HG03175 (cell line): Measurements from ENCODE around the gene ONECUT3.

ENCODE experiments used
- ATAC-seq: cut with Tn5 transposase; IDR thresholded peaks from one replicate; pipeline ENCODE4 v1.9.1; 2021; ENCODE audit warnings: mild to moderate bottlenecking, moderate library complexity; ENCODE audit not compliant: unreplicated experiment

The ONECUT3 gene

GRCh38 chr19:1828279-1829238 lies 75.3 kb downstream of the ONECUT3 start:
- ATAC-seq, result no peak

GRCh38 chr19:1829958-1830357 lies 76.7 kb downstream of the ONECUT3 start:
- ATAC-seq, result no peak

GRCh38 chr19:1830568-1830967 lies 77.3 kb downstream of the ONECUT3 start:
- no peak for ATAC-seq
